COLO668 (cell line): ENCODE data around the gene TMEM156.
"Not testable (repeated sequence)": the region's sequence is repeated elsewhere in the genome, so short reads cannot be mapped to it uniquely, and the experiment has no call there.

Experiments
- DNase-seq: peaks from one replicate; lab custom pipeline; 2025; ENCODE audit not compliant: unreplicated experiment; lab: John Stamatoyannopoulos, UW

The TMEM156 gene

DNA sequence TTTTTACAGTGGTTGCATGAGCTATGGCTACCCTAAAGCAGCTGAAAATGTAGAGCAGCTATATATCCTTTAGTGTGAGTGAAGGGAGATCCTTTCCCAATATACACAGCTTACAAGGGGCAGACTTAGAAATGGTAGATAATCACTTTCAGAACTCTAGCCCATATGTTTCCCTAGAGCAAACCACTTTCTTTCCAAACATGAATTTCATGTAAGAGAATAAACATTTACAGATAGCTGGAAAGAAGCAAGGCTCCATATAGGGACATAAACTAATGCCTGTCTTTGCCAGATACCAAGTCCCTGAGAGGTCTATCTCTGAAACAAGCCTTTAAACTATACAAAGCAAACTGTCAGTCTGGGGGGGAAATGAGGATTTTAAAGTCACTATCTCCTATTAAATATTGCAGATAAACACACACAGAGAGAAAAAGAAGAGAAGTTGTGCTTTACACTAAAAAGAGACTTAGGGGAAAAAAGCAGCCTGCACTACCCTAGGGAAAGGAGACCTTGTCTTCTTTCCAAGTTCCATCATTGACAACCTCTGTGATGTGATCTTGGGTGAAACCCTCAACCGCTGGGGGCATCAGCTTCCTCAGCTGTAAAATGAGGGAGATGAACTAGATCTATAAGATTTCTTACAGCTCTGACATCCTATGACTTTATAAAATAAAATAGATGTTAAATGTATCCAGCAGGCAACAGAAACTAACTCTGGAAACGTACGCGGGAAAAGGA, 73.6 kb downstream of the TMEM156 start:
- DNase-seq, result no peak

- DNase-seq, result no peak
These were observed 74.3 kb downstream of the TMEM156 start for GRCh38 chr4:38957893-38958292.

DNA sequence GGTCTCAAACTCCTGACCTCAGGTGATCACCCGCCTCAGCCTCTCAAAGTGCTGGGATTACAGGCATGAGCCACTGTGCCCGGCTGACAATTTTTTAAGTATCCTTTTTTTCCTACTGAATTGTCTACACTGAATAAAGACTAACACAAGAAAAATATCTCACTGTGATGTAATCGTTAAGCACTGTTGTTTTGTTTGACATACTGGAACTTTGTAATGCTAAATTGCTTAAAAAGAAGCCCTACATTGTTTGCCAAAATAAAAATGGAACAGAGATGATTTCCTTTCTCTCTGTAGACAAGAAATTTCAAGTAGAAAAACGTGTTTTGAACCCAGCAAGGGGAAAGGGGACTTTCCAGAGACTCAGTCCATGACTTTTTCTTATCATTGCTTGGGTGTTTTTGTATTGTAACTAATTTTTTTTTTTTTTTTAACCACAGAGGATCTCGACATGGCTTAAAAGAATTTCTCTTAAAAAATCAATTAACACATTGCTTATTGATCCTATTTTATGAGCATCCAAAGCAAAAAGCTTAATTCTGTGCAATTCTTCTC, 74.9 kb downstream of the TMEM156 start:
- DNase-seq, result no peak

GRCh38 chr4:38955957-38956356, 76.3 kb downstream of the TMEM156 start:
- no peak for DNase-seq

GRCh38 chr4:38954727-38955126, 77.5 kb downstream of the TMEM156 start:
- DNase-seq, result no peak

DNA sequence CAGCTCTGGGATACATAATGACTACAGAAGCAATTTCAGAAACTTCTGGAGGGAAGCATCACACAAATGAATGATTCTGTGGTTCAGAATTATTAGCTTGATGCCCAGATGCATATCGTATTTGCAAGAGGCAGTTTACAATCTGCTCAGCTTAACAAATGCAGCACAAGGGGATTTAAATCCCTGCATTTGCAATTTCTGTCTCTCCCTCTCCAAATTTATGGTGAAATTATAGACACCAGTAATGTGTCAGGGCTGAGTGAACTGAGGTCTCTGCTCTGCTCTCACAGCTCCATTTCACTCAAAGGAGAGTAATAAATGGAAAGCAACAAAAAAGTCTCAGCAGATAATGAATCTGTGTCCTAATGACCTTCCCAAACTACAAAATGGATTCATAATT, 80.2 kb downstream of the TMEM156 start:
- no peak for DNase-seq

DNA sequence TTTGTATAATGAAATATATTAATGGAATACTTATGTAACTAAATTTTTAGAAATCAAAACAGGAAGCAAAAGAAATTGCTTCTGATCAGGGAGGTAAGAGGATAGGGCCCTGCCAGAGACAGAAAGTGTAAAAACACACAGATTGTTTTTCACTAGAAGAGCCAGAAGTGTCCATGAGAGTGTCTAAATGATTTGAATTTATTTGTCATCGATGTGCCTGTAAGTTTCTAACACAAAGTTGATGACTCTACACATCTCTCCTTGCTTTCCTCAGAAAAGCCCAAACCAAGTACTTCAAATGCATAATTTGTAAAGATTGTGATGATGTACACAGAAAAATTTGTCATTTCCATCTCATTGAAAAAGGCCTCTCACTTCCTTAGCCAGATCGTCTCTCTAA, 80.6 kb downstream of the TMEM156 start:
- no peak for DNase-seq

DNA sequence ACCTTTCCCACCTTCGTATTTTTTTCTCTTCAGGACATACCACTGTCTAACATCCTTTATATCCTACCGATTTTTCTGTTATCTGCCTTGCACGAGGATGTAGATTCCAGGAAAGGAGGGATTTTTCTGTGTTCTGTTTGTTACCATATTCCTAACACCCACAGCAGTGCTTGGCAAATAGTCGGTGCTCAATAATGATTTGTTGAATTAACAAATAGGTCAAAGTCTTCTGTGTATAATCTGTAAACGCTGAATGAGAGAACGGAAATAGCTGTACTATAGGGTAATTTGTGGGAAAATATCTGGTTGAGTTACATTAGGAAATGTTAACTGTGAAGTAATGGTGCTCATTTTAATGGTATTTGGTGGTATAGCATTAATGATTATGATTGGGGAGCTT, 81.5 kb downstream of the TMEM156 start:
- DNase-seq, result no peak

DNA sequence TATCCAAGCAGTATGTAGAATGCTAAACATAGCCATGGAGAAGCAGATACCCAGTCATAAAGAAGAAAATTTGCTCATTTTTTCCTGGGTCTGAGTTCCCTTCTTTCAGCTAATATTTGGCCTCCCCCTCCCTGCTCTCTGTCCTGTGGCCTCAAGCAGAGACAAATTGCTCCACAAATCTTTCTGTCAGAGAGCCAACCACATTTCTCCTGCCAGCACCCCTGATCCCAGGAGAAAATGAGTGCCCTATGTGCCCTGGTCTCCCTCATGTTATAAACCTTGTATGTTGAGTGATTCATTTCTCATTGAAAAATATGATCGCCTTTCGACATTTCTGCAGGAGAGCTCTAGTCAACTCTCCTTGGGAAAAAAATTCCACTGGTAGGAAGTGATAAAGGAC, 82.0 kb downstream of the TMEM156 start:
- DNase-seq, result no peak

DNA sequence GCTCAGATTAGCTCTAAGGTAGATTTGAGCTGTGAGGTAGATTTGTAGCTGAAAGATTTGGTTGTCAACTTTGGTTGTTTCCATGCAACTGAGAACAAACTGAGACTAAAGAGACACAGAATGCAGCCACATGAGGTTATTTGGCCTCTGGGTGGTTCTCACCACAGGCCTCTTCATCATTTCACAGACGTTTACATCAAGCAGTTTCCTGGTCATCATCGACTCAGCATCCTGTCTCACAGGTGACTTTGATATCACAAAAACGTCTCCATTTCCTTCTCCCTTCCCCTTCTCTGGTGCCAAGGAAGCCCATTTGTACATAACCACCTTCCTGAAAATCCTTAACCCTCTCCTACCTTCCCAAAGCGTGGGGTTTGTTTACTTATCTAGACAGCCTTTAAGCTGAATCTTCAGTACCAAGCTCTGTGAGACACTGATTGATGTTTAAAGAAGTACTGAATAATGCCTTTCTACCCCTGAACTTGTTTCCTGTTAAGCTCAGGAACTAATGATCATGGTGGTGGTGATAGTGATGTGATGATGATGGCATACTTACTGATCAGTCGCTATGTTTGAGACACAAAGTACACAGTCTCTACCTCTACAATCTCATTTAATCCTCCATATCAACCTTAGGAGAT, 82.7 kb downstream of the TMEM156 start:
- no peak for DNase-seq

DNA sequence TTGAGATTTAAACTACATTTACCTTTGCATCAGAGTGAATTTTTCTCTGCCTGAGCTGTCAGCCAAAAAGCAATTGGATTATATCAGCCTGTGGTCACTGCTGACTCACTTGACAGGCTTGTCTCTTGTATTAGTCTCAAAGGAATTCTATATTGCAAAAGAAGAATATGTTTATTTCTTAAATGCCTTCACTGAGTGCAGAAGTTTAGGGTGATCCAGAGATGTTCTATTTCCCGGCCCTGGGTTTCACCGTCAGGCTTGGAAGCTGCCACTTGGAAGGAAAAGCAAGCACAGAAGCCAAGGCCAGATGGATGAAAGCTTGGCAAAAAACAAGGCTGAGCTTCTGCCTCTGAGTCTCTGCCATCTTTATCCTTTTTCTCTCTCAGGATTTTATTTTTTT, 83.7 kb downstream of the TMEM156 start:
- DNase-seq, result no peak

- no peak for DNase-seq
These were observed 85.3 kb downstream of the TMEM156 start for GRCh38 chr4:38946919-38947318.

DNA sequence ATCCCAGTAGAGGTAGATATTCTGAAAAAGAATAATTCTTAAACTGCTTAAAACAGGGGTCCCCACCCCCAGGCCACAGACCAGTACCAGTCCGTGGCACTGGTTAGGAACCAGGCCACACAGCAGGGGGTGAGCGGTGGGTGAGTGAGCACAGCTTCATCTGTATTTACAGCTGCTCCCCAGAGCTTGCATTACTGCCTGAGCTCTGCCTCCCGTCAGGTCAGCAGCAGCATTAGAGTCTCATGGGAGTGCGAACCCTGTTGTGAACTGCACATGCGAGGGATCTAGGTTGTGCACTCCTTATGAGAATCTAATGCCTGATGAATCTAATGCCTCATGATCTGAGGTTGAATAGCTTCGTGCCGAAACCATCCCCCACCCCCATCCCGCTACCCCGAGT, 87.8 kb downstream of the TMEM156 start:
- DNase-seq, result no peak

GRCh38 chr4:38943343-38943742, 88.9 kb downstream of the TMEM156 start:
- no peak for DNase-seq

- not testable (repeated sequence) for DNase-seq
These were observed 90.3 kb downstream of the TMEM156 start for GRCh38 chr4:38941906-38942305.

DNA sequence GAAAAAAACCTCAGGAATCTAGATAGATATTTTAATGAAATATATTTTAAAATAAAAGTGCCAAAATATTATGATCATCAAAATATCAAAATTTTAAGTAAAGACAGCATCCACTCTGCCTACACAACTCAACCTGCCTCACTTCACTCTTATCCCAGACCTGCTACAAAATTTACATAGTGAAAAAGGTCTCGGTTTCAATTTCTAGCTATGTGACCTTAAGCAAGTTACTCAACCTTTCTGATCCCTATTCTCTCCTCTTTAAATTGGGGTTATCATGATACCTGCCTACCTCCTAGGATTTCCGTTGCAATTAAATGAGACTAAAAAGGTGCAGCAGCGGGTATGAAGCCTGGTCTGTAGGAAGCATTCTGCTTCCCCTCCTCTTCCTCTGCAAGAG, 91.7 kb downstream of the TMEM156 start:
- DNase-seq, result no peak

DNA sequence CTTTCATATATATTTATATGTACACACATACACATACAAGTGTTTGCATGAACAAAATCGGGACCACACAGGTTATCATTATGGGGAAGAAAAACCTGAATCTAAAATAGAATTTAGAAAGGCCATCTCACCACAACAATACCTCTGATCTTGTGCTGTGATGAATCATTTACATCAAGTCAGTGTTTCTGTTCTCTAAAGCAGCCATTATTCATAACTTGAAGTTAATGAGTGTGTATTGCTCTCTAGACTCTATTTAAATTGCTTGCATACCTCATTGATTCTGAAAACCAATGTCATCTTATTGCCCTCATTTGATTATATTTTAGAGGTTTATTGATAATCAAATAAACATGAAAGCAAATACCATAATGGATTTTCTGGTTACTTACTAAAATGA, 93.0 kb downstream of the TMEM156 start:
- DNase-seq, result no peak

DNA sequence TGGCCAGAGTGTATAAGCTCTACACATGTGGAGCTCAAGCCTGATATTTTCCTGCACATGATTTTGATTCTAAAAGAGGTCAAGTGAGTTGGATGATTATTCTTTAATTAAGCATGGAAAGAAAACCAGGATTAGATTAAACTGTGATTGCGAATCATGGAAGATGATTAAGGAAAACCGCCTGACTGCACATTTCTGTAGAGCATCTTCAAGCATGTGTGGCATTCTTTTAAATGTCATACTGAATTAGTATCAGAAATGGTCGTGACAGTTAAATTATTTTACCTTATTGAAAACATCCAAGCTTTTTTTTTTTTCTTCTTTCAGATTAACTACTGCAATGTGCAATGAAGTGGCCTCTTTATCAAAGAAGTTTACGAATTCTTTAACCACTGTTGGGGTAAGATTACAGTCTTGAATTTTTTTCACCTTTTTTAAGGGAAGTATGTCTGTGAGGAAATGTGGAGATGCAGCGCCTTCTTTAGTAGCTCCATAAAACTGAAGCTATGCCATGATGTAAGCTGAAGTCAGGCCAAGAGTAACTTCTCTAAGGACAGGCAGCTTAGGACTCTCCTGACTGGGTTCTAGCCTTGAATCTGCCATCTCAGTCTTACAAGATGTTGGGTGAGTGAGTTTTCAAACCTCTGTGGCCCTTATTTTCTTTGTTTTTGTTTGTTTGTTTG, 96.7 kb downstream of the TMEM156 start:
- DNase-seq, result no peak

DNA sequence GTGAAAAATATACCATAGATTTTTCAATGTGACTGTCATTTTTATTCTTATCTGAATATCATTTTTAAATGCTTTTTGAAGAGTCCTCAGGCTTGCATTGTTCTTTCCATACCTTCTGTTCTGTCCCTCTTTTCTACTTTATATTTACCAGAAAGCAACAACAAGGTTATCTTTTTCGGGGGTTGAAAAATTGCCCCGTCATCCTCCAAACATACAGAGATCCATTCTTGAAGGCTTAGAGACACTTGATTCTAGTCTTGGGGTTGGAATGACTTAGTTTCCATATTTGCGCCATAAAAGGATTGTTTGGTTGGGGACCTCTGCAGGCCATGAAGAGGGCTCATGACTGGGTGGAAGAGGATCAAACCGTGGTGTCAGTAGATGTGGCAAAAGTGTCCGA, 101.1 kb downstream of the TMEM156 start:
- no peak for DNase-seq

DNA sequence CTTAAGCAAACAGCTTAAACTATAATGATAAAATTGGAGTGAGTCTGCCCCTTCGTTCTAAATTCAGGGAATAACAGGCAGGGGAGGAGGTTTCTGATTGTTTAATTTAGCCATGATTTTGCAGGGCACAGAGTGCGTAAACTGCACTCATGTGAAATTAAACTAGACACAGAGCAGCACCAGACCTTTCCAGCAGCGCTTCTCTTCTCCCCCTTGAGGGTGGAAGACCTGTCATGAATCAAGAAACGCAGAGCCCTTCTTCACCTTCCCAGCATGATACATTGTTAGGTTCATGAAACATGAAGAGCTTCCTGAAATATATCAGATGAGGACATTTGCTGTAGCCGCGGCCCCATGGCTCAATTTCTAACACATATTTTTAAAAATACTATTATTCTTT, 101.5 kb downstream of the TMEM156 start:
- DNase-seq, result no peak

DNA sequence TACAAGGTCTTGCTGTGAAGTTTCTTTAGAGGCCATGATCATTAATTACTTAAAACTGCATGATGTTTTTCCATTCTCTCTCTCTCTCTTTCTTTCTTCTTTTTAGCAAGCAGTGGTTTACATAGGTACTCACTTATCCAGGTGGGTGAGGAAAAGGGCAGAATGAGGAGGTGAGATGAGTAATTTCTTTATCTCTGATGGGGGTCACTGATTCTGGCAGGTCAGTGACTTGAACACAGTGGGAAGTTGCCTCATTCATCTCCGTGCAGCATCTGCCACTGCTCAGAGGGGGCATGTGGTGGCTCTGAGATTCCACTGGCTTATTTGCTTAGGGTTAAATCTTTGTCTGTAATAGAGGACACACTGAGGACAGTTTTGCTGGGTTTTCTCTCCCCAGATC, 102.0 kb downstream of the TMEM156 start:
- no peak for DNase-seq

DNA sequence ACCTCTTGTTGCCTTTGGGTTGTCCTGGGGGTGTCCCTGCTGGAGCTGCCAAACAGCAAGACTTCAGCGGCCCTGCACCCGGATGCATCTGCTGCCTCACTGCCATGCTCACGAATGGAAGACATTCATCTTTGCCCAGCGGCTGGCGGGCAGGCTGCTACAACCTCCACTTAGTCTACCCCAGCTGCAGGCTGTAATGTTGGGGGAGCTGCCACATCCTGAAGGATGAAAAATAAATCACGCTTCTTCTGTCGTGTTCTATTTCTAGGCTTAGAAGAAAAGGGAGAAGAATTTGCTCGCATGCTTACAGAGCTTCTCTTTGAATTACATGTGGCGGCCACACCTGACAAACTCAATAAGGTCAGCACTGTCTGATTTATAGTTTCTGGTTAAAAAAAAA, 103.2 kb downstream of the TMEM156 start:
- no peak for DNase-seq
